Tibial nerve (tissue), 3 donors: Measurements from ENCODE around the gene TMEM123.

ENCODE experiments used
- CTCF ChIP-seq, 5 experiments: fragments of 200-600 bp in 3 of 5; fragments of 450-650 bp in 2 of 5; sonication (generic) in 3 of 5; IDR thresholded peaks; one replicate each; pipeline ENCODE4 v1.5.1; 2016 to 2019; ENCODE audit warnings: antibody characterized with exemption in 5 of 5, mild to moderate bottlenecking in 3 of 5, moderate library complexity in 2 of 5
- POLR2A ChIP-seq, 2 donors: fragments of 450-650 bp; IDR thresholded peaks; one replicate each; pipeline ENCODE4 v1.6.1; 2017; ENCODE audit warnings: antibody characterized with exemption in 2 of 2, mild to moderate bottlenecking in 2 of 2, moderate library complexity in 2 of 2

DNA sequence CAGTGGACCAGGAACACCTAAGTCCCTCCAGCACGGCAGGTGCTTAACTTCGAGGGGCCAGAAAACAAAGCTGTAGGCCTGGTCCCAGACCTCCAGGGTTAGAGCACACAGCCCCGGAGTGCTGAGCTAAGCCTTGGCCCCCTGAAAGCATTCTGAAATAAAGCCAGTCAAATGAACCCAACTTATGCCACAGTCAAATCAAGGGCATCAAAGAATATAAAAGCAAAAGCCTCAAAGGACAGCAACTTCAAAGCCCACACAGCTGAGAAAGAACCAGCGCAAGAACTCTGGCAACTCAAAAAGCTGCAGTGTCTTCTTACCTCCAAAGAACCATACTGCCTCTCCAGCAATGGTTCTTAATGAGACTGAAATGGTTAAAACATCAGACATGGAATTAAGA lies 39.1 kb downstream of the TMEM123 start:
- TF ChIP-seq CTCF (IDR thresholded peaks at IDR 0.05) (no peak), POLR2A (IDR thresholded peaks at IDR 0.05) (no peak)
